Breast epithelium (tissue), 3 donors: ENCODE measurements around the gene ITGAE.

Experiments
- CTCF ChIP-seq, 3 donors: fragments of 450-650 bp; IDR thresholded peaks; one replicate each; pipeline ENCODE4 v1.5.1; 2016 to 2017; ENCODE audit warnings: antibody characterized with exemption in 3 of 3, mild to moderate bottlenecking in 3 of 3, moderate library complexity in 3 of 3
- POLR2A ChIP-seq: fragments of 450-650 bp; IDR thresholded peaks from one replicate; pipeline ENCODE4 v1.6.1; 2016; ENCODE audit warnings: antibody characterized with exemption, mild to moderate bottlenecking, moderate library complexity

- no peak for TF ChIP-seq CTCF (IDR thresholded peaks at IDR 0.05)
- TF ChIP-seq POLR2A, result no peak
Observed at GRCh38 chr17:3792481-3792880, 8.5 kb downstream of the ITGAE start.
